ENCODE data around the gene SLC9A5. TPM values are rescaled to one million over a fixed set of nuclear protein-coding genes. Genes with fewer than 3 reads are reported as not detected.
A peak's percentile ranks its signal among the peaks of the same experiment; 100 is the strongest.

SLC9A5 gene
- total and polyA plus RNA-seq, 9 of the 15 experiments (the other 6 are each of a cell fraction or from before 2014, with no cell fraction given) = 0.06 to 3.1 (median 1.2) TPM

- TF ChIP-seq TEAD4 (IDR thresholded peaks at IDR 0.05; ENCODE audit: low read length) (peak; percentile 28; the same call in 1 of the 2 replicates), TEAD4 (CRISPR knock-in tag; IDR thresholded peaks at IDR 0.05; ENCODE audit: borderline replicate concordance) (peak; percentile 91), GABPB2 (CRISPR knock-in tag; conservative IDR thresholded peaks at IDR 0.05) (no peak), CTBP1 (IDR thresholded peaks at IDR 0.05; ENCODE audit: borderline replicate concordance) (peak; percentile 60; the same call in 1 of the 2 replicates), MAZ (CRISPR knock-in tag; conservative IDR thresholded peaks at IDR 0.05 in 1 of 2, IDR thresholded peaks at IDR 0.05 in 1 of 2) (peak; percentile 96 to 98), ZKSCAN1 (IDR thresholded peaks at IDR 0.05; ENCODE audit: low read depth, low read length) (0 out of 2 replicates have a peak, but pooled peaks have one; percentile 11), TFE3 (CRISPR knock-in tag; IDR thresholded peaks at IDR 0.05) (no peak), ZNF444 (CRISPR knock-in tag; IDR thresholded peaks at IDR 0.05) (no peak), HMG20B (CRISPR knock-in tag; IDR thresholded peaks at IDR 0.05) (no peak), RBFOX2 (IDR thresholded peaks at IDR 0.05; ENCODE audit: low read depth, low read length) (peak; percentile 90), ATF6 (CRISPR knock-in tag; IDR thresholded peaks at IDR 0.05) (no peak), IRF2 (CRISPR knock-in tag; IDR thresholded peaks at IDR 0.05) (no peak), HNRNPLL (IDR thresholded peaks at IDR 0.05; ENCODE audit: low read depth, low read length, poor library complexity, severe bottlenecking) (peak; percentile 82)
- TF ChIP-seq, protein P1, sequence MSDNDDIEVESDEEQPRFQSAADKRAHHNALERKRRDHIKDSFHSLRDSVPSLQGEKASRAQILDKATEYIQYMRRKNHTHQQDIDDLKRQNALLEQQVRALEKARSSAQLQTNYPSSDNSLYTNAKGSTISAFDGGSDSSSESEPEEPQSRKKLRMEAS (CRISPR knock-in tag; IDR thresholded peaks at IDR 0.05) = peak; percentile 88
- TF ChIP-seq, protein P2, sequence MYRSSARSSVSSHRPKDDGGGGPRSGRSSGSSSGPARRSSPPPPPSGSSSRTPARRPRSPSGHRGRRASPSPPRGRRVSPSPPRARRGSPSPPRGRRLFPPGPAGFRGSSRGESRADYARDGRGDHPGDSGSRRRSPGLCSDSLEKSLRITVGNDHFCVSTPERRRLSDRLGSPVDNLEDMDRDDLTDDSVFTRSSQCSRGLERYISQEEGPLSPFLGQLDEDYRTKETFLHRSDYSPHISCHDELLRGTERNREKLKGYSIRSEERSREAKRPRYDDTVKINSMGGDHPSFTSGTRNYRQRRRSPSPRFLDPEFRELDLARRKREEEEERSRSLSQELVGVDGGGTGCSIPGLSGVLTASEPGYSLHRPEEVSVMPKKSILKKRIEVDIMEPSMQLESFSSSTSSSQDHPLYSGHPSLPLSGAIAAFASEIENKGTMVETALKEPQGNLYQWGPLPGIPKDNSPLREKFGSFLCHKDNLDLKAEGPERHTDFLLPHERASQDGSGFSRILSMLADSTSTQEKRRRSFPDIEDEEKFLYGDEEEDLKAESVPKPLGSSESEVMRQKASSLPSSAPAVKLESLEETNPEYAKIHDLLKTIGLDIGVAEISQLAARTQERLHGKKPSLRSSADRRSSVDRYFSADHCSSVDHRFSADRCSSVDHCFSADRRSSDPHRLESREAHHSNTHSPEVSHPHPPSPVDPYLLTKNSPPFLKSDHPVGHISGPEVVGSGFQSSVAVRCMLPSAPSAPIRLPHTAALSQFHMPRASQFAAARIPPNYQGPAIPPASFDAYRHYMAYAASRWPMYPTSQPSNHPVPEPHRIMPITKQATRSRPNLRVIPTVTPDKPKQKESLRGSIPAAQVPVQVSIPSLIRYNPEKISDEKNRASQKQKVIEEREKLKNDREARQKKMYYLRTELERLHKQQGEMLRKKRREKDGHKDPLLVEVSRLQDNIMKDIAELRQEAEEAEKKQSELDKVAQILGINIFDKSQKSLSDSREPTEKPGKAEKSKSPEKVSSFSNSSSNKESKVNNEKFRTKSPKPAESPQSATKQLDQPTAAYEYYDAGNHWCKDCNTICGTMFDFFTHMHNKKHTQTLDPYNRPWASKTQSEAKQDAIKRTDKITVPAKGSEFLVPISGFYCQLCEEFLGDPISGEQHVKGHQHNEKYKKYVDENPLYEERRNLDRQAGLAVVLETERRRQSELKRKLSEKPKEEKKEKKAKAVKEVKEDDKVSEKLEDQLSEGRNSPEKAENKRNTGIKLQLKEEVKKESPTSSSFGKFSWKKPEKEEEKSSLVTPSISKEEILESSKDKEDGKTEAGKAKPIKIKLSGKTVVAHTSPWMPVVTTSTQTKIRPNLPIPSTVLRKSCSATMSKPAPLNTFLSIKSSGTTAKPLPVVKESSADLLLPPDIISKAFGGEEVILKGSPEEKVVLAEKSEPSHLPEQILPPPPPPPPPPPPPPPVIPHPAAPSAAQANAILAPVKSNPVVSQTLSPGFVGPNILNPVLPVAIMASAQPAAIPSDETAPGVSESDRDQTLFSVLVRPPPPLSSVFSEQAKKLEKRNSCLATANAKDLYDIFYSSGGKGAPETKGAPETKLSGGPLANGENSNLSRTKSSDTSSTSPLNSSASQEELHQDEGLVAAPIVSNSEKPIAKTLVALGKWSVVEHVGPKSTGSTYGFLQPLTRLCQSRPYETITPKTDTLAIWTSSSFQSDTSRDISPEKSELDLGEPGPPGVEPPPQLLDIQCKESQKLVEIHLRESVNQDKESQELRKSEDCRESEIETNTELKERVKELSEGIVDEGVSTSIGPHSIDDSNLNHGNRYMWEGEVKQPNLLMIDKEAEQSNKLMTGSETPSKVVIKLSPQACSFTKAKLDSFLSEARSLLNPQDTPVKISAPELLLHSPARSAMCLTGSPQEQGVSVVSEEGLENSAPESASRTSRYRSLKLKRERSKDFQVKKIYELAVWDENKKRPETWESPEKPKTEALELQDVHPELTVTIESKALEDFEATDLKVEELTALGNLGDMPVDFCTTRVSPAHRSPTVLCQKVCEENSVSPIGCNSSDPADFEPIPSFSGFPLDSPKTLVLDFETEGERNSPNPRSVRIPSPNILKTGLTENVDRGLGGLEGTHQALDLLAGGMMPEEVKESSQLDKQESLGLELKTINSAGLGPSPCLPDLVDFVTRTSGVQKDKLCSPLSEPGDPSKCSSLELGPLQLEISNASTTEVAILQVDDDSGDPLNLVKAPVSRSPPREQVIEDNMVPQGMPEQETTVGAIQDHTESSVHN (IDR thresholded peaks at IDR 0.05; ENCODE audit: borderline replicate concordance in 1 of 2, low read depth in 1 of 2) = no peak
These were observed 2.6 kb upstream of the SLC9A5 start (continued) for GRCh38 chr16:67246081-67246755.

Measured in K562 (cell line).